GM12801 (cell line): ENCODE results near the gene UBTFL1.

ENCODE experiments used
- CTCF ChIP-seq: IDR thresholded peaks from one replicate; pipeline ENCODE4 v1.5.1; 2011; ENCODE audit warnings: control low read depth; ENCODE audit not compliant: insufficient read length; ENCODE audit errors: extremely low read depth

The UBTFL1 gene

GRCh38 chr11:90134478-90135003, 48.8 kb downstream of the UBTFL1 start, which contains the start of gene NAALAD2:
Gene NAALAD2, plus strand, starts transcription at chr11:90134663. Its CDS starts 96 bp downstream, at chr11:90134759.
- TF ChIP-seq CTCF, result no peak

GRCh38 chr11:90135016-90135415, 49.3 kb downstream of the UBTFL1 start:
- TF ChIP-seq CTCF, result no peak
